Measurements from ENCODE around the gene DYRK3. TPM values are rescaled to one million over a fixed set of nuclear protein-coding genes. Genes with fewer than 3 reads are reported as not detected.

The DYRK3 gene
- total and polyA plus RNA-seq, 2 of the 13 experiments (the other 11 are each of a cell fraction or from before 2014, with no cell fraction given) = 0.48 to 2.8 TPM

DNA sequence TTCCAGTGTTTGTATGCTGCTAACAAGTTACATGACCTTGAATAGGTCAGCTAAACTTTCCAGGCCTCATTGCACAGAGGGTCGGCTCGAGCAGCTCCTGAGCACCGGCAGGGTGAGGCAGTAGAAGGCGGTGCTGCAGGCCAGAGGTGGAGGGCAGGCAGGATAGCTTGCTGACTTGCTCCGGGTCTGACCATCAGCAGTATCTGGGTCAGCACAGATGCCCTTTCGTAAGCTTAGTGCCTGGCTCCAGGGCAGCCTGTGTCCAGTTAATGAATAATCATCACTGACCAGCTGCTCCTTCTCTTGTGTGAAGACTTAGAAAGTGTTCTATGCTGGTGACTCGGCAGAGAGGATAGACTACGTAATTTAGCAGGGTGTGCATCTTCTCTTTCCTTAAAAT, 56.3 kb downstream of the DYRK3 start (continued):
- no peak for TF ChIP-seq ZHX2 (IDR thresholded peaks at IDR 0.05; ENCODE audit: low read depth)
- TF ChIP-seq ZHX2 (CRISPR knock-in tag; IDR thresholded peaks at IDR 0.05; ENCODE audit: borderline replicate concordance) = no peak
- TF ChIP-seq, protein P1, sequence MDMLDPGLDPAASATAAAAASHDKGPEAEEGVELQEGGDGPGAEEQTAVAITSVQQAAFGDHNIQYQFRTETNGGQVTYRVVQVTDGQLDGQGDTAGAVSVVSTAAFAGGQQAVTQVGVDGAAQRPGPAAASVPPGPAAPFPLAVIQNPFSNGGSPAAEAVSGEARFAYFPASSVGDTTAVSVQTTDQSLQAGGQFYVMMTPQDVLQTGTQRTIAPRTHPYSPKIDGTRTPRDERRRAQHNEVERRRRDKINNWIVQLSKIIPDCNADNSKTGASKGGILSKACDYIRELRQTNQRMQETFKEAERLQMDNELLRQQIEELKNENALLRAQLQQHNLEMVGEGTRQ (IDR thresholded peaks at IDR 0.05; ENCODE audit: low read depth, low read length) = no peak
- TF ChIP-seq, protein P1 (CRISPR knock-in tag; IDR thresholded peaks at IDR 0.05; ENCODE audit: borderline replicate concordance) = no peak
- no peak for TF ChIP-seq PHF20 (CRISPR knock-in tag; IDR thresholded peaks at IDR 0.05)
- TF ChIP-seq, protein P2, sequence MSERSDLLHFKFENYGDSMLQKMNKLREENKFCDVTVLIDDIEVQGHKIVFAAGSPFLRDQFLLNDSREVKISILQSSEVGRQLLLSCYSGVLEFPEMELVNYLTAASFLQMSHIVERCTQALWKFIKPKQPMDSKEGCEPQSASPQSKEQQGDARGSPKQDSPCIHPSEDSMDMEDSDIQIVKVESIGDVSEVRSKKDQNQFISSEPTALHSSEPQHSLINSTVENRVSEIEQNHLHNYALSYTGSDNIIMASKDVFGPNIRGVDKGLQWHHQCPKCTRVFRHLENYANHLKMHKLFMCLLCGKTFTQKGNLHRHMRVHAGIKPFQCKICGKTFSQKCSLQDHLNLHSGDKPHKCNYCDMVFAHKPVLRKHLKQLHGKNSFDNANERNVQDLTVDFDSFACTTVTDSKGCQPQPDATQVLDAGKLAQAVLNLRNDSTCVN (CRISPR knock-in tag; IDR thresholded peaks at IDR 0.05; ENCODE audit: borderline replicate concordance) = no peak
- TF ChIP-seq, protein P3, sequence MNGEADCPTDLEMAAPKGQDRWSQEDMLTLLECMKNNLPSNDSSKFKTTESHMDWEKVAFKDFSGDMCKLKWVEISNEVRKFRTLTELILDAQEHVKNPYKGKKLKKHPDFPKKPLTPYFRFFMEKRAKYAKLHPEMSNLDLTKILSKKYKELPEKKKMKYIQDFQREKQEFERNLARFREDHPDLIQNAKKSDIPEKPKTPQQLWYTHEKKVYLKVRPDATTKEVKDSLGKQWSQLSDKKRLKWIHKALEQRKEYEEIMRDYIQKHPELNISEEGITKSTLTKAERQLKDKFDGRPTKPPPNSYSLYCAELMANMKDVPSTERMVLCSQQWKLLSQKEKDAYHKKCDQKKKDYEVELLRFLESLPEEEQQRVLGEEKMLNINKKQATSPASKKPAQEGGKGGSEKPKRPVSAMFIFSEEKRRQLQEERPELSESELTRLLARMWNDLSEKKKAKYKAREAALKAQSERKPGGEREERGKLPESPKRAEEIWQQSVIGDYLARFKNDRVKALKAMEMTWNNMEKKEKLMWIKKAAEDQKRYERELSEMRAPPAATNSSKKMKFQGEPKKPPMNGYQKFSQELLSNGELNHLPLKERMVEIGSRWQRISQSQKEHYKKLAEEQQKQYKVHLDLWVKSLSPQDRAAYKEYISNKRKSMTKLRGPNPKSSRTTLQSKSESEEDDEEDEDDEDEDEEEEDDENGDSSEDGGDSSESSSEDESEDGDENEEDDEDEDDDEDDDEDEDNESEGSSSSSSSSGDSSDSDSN (CRISPR knock-in tag; IDR thresholded peaks at IDR 0.05) = peak; percentile 73
- TF ChIP-seq ATF6 (CRISPR knock-in tag; conservative IDR thresholded peaks at IDR 0.05) = no peak
- no peak for TF ChIP-seq ZNF652 (CRISPR knock-in tag; IDR thresholded peaks at IDR 0.05; ENCODE audit: borderline replicate concordance, low read depth)
- no peak for TF ChIP-seq HOXA5 (CRISPR knock-in tag; IDR thresholded peaks at IDR 0.05)
- no peak for TF ChIP-seq PHF21A (CRISPR knock-in tag; IDR thresholded peaks at IDR 0.05)
- no peak for TF ChIP-seq RARG (CRISPR knock-in tag; IDR thresholded peaks at IDR 0.05; ENCODE audit: low read depth)
